Mammary epithelial cell (primary cell): ENCODE results near the gene ZNF71.
A peak's percentile ranks its signal among the peaks of the same experiment; 100 is the strongest.

ENCODE experiments used
- EZH2 ChIP-seq: IDR thresholded peaks from 2 replicates; pipeline ENCODE4 v1.6.1; 2012; ENCODE audit warnings: low read length, inconsistent platforms, borderline replicate concordance
- TF ChIP-seq, protein P1 (sequence below), 2 donors: IDR thresholded peaks in 1 of 2; conservative IDR thresholded peaks in 1 of 2; 2 replicates each; pipeline ENCODE4 v1.5.1; 2011 to 2012; ENCODE audit warnings: inconsistent platforms in 2 of 2, low read length in 2 of 2, mild to moderate bottlenecking in 2 of 2, control low read depth in 1 of 2, low read depth in 1 of 2; ENCODE audit not compliant: insufficient read depth in 1 of 2; ENCODE audit errors: extremely low read depth in 1 of 2

DNA sequence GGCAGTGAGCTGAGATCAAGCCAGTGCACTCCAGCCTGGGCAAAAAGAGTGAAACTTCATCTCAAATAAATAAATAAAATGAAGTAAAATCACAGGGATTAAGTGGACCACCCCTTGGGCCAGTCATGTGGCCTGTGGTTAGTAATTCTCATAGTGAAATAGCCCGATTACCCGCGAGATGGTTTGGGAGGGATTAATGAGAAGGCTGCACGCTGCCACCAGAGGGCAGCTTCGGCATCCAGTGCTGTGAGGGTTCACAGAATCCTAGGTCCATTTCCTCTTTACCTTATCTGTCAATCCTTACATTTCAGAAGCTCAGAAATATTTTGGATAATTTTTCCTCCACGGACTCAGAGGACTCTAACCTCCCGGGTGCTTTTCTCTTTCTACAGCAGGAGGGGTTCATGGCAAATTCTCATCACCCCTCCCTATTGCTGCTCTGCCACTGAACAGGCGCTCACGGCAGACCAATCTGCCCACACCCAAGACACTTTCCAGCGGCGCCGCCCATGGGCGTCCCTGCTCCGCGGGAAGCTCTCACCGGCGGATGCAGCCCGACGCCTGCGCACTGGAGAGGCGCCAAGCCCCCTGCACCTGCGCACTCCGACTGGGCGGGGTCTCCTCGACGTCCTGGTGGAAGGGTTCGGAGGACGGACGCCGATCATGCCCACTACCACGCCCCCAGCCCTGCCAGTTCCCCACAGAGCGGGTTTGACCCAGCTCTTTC is 65.4 kb downstream of the ZNF71 start:
- TF ChIP-seq, protein P1, sequence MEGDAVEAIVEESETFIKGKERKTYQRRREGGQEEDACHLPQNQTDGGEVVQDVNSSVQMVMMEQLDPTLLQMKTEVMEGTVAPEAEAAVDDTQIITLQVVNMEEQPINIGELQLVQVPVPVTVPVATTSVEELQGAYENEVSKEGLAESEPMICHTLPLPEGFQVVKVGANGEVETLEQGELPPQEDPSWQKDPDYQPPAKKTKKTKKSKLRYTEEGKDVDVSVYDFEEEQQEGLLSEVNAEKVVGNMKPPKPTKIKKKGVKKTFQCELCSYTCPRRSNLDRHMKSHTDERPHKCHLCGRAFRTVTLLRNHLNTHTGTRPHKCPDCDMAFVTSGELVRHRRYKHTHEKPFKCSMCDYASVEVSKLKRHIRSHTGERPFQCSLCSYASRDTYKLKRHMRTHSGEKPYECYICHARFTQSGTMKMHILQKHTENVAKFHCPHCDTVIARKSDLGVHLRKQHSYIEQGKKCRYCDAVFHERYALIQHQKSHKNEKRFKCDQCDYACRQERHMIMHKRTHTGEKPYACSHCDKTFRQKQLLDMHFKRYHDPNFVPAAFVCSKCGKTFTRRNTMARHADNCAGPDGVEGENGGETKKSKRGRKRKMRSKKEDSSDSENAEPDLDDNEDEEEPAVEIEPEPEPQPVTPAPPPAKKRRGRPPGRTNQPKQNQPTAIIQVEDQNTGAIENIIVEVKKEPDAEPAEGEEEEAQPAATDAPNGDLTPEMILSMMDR (conservative IDR thresholded peaks at IDR 0.05 in 1 of 2, IDR thresholded peaks at IDR 0.05 in 1 of 2; ENCODE audit: extremely low read depth in 1 of 2, insufficient read depth in 1 of 2, low read depth in 1 of 2, low read length in 2 of 2): peak in 1 of 2 donors; percentile 2
- TF ChIP-seq EZH2: no peak
